Stomach (tissue), 9 donors: Measurements from ENCODE around the gene LHX1. TPM values are rescaled to one million over a fixed set of nuclear protein-coding genes. Genes with fewer than 3 reads are reported as not detected.

Experiments
- DNase-seq, 2 donors: peaks; one replicate each; pipeline versions ENCODE4 v3.0.0 to v3.0.0-alpha.2; 2013 to 2019
- H3K27ac ChIP-seq, 5 donors: fragments of 200-600 bp in 4 of 5; sonication (generic) in 4 of 5; one replicate each; pipeline ENCODE4 v1.5.1; 2013 to 2019; ENCODE audit warnings: mild to moderate bottlenecking in 1 of 5, moderate library complexity in 1 of 5
- H3K27me3 ChIP-seq, 3 donors: fragments of 200-600 bp; sonication (generic); one replicate each; pipeline ENCODE4 v1.5.1; 2017 to 2019; ENCODE audit warnings: mixed run types in 1 of 3
- H3K36me3 ChIP-seq, 4 donors: fragments of 200-600 bp; sonication (generic); 1 replicate in 3 of 4; 2 replicates in 1 of 4; pipeline ENCODE4 v1.5.1; 2016 to 2019
- H3K4me1 ChIP-seq, 4 donors: fragments of 200-600 bp; sonication (generic); one replicate each; pipeline ENCODE4 v1.5.1; 2016 to 2019
- H3K4me3 ChIP-seq, 4 donors: fragments of 200-600 bp; sonication (generic) in 3 of 4; one replicate each; pipeline ENCODE4 v1.5.1; 2016 to 2019; ENCODE audit warnings: mild to moderate bottlenecking in 1 of 4
- H3K9me3 ChIP-seq, 4 donors: fragments of 200-600 bp; sonication (generic); one replicate each; pipeline ENCODE4 v1.5.1; 2016 to 2019
- EP300 ChIP-seq: sonication (generic); formaldehyde crosslinking; IDR thresholded peaks from one replicate; pipeline ENCODE4 v1.6.1; 2017; ENCODE audit warnings: antibody characterized with exemption
- POLR2A ChIP-seq, 4 donors: fragments of 450-650 bp; IDR thresholded peaks; one replicate each; pipeline ENCODE4 v1.6.1; 2016; ENCODE audit warnings: antibody characterized with exemption in 4 of 4, control low read depth in 2 of 4, mild to moderate bottlenecking in 1 of 4, moderate library complexity in 1 of 4
- POLR2AphosphoS5 ChIP-seq, 3 donors: sonication (generic); formaldehyde crosslinking; IDR thresholded peaks; one replicate each; pipeline ENCODE4 v1.6.1; 2016; ENCODE audit warnings: antibody characterized with exemption in 3 of 3
- WGBS, 5 donors: extraction: QIAGEN DNeasy Blood & Tissue Kit in 3 of 5; methylation state at CpG; one replicate each; pipeline versions ENCODE4 v1.1.5 to v1.1.7; 2013 to 2018; 5-methylcytosine and 5-hydroxymethylcytosine counted together
- intact Hi-C: fragments of 100-400 bp; cut with DNase I; formaldehyde crosslinking; loops from one replicate; pipeline ENCODE4 v1.15.1; 2023; ENCODE audit warnings: low total_unique reads
- polyA plus RNA-seq, 3 donors: library from polyadenylated mRNA; stranded (reverse); fragments of 200-250 nt; gene quantifications; one replicate each; pipeline ENCODE4 v1.2.3, GENCODE V29; 2013
- total RNA-seq, 5 donors: library from RNA; depleted of rRNA; stranded (reverse); fragments of >200 nt; gene quantifications; one replicate each; pipeline versions ENCODE4 v1.1.0 to v1.2.3, GENCODE V29; 2014 to 2016
- TF ChIP-seq, protein P1 (sequence below), 7 experiments: fragments of 450-650 bp in 4 of 7; fragments of 200-600 bp in 3 of 7; sonication (generic) in 3 of 7; IDR thresholded peaks; one replicate each; pipeline ENCODE4 v1.5.1; 2016 to 2019; ENCODE audit warnings: antibody characterized with exemption in 7 of 7, control low read depth in 2 of 7, mild to moderate bottlenecking in 1 of 7
- donor health status: healthy with polysubstance abuse.
- donor health status: Bipolar disorder and iron deficiency.
- donor health status: healthy.

LHX1 gene
- total and polyA plus RNA-seq, 8 donors, result not detected

DNA sequence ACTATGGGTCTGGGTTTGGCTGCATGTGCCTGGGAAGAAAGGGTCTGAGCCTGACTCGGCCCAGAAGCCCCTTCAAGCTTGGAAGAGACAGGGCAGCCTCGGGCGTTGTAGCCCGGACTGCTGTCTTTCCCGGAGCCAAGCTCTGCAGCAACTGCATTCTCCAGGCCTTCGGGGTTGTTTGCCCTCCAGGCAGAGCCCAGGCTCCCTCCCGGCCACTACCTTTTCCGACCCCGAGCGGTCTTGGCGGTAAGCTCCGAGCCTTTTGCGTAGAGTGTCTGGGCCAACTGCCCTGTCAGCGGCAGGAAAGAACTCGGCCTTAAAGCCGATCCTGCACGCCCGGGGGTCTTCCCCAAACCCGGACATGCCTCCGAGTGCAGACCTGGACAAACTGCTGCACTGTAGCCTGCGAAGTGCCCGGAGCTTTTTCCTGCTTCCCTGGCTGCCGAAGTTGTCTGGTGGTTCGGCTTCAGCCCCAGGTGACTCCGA, 1.3 kb downstream of the LHX1 start:
- intact Hi-C loops, result no loop called here
- Histone ChIP-seq H3K36me3 (no peaks in the 10 kb centered on the region), H3K27me3 (peaks cover 93 to 100% (median 100%) of the 10 kb centered on the region in 3 donors), H3K9me3 (peaks cover 0 to 5% (median 0%) of the 10 kb centered on the region in 4 donors), H3K4me3 (peak overlapping the region in 1 of 4 donors; percentile 39), H3K4me1 (peaks cover 61 to 87% (median 76%) of the 10 kb centered on the region in 4 donors), H3K27ac (no peak overlapping the region)
- TF ChIP-seq, protein P1, sequence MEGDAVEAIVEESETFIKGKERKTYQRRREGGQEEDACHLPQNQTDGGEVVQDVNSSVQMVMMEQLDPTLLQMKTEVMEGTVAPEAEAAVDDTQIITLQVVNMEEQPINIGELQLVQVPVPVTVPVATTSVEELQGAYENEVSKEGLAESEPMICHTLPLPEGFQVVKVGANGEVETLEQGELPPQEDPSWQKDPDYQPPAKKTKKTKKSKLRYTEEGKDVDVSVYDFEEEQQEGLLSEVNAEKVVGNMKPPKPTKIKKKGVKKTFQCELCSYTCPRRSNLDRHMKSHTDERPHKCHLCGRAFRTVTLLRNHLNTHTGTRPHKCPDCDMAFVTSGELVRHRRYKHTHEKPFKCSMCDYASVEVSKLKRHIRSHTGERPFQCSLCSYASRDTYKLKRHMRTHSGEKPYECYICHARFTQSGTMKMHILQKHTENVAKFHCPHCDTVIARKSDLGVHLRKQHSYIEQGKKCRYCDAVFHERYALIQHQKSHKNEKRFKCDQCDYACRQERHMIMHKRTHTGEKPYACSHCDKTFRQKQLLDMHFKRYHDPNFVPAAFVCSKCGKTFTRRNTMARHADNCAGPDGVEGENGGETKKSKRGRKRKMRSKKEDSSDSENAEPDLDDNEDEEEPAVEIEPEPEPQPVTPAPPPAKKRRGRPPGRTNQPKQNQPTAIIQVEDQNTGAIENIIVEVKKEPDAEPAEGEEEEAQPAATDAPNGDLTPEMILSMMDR (IDR thresholded peaks at IDR 0.05), result no peak
- TF ChIP-seq EP300 (no peak), POLR2A (IDR thresholded peaks at IDR 0.05) (no peak), POLR2AphosphoS5 (IDR thresholded peaks at IDR 0.05) (no peak)
- 2 to 9% (median 3%) methylated on average over 9 to 25 of the region's 25 CpGs for WGBS, 5 donors
- DNase-seq, result no peak

DNA sequence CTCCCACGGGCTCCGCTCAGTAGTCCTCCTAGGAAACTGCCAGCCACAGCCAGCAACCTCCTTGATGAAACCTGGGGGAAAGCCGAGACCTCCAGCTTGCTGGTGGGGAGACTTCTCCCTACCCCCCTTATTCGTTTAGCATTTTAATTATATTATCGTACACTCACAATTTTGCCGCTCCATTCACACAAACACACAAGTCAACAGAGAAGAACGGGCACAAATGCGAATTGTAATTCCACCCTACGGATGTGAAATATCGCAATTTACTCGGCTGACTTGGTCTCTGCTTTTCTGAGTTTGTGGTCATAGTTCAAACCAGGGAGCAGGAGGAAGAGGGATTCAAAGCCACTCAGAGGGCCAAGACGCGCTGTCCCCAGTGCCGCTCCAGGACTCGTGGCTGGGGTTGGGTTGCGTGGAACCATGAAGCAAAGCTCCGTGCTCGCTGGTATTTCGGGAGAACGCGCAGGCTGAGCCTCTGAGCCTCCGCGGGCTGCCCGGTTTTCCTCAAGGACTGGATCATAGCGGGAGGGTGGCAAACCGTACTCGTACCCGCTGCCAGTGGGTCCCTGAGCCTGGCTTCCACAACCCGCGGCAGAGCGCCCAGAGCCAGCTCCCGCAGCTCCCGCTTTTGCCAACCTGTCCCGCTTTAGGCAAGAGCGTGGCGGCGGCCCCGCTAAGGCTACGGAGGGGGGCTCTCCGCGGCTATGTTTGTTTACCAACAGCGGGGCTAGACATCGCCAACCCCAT, 2.0 kb downstream of the LHX1 start:
- Histone ChIP-seq H3K27me3 (peaks cover 90 to 100% (median 100%) of the 10 kb centered on the region in 3 donors), H3K36me3 (no peaks in the 10 kb centered on the region), H3K4me3 (no peak overlapping the region), H3K9me3 (peaks cover 0 to 5% (median 0%) of the 10 kb centered on the region in 4 donors), H3K27ac (no peak overlapping the region), H3K4me1 (peaks cover 54 to 80% (median 70%) of the 10 kb centered on the region in 4 donors)
- TF ChIP-seq, protein P1 (IDR thresholded peaks at IDR 0.05), result no peak
- TF ChIP-seq EP300 (no peak), POLR2A (IDR thresholded peaks at IDR 0.05) (no peak), POLR2AphosphoS5 (IDR thresholded peaks at IDR 0.05) (no peak)
- DNase-seq, result no peak
- WGBS, 5 donors, result 7 to 14% (median 10%) methylated on average over 13 to 43 of the region's 43 CpGs
- intact Hi-C loops, result no loop called here

DNA sequence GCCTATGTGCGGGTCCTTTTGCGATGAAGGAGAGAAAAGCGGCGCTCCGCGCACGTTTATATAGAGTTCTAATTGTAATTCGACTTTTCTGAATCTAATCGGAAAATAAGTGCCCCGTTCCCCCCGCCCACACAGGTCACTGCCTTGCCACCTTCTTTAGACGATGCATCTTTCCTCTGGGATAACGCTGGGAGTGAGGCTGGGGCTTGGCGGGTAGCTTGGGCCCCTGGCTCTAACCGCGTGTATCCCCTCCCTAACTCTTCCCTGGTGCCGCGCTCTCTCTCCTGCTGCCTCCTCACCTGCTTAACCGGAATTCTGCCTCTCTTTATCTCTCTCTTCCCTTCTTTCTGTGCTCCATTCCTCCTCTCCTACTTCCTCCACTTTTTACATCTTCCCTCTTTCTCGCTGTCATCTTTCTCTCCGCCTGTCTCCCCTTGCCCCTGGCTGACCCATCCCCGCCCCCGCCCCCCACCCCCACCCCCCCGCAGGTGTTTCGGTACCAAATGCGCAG, 2.6 kb downstream of the LHX1 start:
- Histone ChIP-seq H3K4me3 (no peak overlapping the region), H3K36me3 (no peaks in the 10 kb centered on the region), H3K27ac (no peak overlapping the region), H3K4me1 (peaks cover 48 to 74% (median 63%) of the 10 kb centered on the region in 4 donors), H3K27me3 (peaks cover 84 to 100% (median 100%) of the 10 kb centered on the region in 3 donors), H3K9me3 (peaks cover 0 to 5% (median 0%) of the 10 kb centered on the region in 4 donors)
- TF ChIP-seq, protein P1 (IDR thresholded peaks at IDR 0.05), result no peak
- TF ChIP-seq POLR2AphosphoS5 (IDR thresholded peaks at IDR 0.05), result no peak
- TF ChIP-seq POLR2A (IDR thresholded peaks at IDR 0.05), result no peak
- no peak for TF ChIP-seq EP300
- no peak for DNase-seq
- intact Hi-C loops, result no loop called here
- WGBS, 5 donors, result 4 to 8% (median 6%) methylated on average over 24 to 26 of the region's 26 CpGs

DNA sequence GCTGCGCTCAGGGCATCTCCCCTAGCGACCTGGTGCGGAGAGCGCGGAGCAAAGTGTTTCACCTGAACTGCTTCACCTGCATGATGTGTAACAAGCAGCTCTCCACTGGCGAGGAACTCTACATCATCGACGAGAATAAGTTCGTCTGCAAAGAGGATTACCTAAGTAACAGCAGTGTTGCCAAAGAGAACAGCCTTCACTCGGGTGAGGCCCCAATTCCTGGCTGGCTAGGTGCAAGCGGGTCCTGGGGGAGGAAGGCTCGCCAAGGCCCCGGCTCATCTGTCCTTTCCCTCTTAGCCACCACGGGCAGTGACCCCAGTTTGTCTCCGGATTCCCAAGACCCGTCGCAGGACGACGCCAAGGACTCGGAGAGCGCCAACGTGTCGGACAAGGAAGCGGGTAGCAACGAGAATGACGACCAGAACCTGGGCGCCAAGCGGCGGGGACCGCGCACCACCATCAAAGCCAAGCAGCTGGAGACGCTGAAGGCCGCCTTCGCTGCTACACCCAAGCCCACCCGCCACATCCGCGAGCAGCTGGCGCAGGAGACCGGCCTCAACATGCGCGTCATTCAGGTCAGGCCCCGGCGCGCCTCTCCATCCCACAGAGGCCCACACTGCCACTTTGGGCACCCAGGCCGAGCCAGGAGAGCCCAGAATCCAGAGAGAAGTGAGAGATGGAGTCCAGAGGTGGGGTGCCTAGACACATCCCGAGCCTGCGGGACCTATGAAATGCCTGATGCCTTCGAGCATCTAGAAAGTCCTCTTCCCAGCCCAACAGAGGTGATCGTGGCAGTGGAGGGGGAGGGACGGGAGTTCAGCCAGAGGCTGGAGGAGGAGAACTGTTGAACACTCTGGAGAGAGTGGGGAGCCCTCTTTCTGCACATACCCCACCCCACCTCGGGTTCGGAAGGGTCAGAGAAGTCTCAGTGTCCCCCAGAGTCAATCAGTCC, 3.3 kb downstream of the LHX1 start:
- peaks cover 78 to 100% (median 100%) of the 10 kb centered on the region in 3 donors for H3K27me3 ChIP-seq
- no peaks in the 10 kb centered on the region for H3K36me3 ChIP-seq
- peaks cover 0 to 5% (median 0%) of the 10 kb centered on the region in 4 donors for H3K9me3 ChIP-seq
- no peak for DNase-seq
- TF ChIP-seq EP300, result no peak
- TF ChIP-seq, protein P1 (IDR thresholded peaks at IDR 0.05), result no peak
- TF ChIP-seq POLR2A (IDR thresholded peaks at IDR 0.05), result no peak
- TF ChIP-seq POLR2AphosphoS5 (IDR thresholded peaks at IDR 0.05), result no peak
- H3K4me3 ChIP-seq, result no peak overlapping the region
- H3K27ac ChIP-seq, result no peak overlapping the region
- intact Hi-C loops, result no loop called here
- WGBS, 5 donors, result 6 to 11% (median 11%) methylated on average over 18 to 52 of the region's 52 CpGs
- peaks cover 41 to 67% (median 56%) of the 10 kb centered on the region in 4 donors for H3K4me1 ChIP-seq
